HG02798 (cell line): ENCODE results near the gene SMYD3.
A peak's percentile ranks its signal among the peaks of the same experiment; 100 is the strongest.

Experiments
- ATAC-seq: cut with Tn5 transposase; IDR thresholded peaks from one replicate; pipeline ENCODE4 v1.9.1; 2021; ENCODE audit warnings: mild to moderate bottlenecking; ENCODE audit not compliant: unreplicated experiment, poor library complexity

SMYD3 gene

DNA sequence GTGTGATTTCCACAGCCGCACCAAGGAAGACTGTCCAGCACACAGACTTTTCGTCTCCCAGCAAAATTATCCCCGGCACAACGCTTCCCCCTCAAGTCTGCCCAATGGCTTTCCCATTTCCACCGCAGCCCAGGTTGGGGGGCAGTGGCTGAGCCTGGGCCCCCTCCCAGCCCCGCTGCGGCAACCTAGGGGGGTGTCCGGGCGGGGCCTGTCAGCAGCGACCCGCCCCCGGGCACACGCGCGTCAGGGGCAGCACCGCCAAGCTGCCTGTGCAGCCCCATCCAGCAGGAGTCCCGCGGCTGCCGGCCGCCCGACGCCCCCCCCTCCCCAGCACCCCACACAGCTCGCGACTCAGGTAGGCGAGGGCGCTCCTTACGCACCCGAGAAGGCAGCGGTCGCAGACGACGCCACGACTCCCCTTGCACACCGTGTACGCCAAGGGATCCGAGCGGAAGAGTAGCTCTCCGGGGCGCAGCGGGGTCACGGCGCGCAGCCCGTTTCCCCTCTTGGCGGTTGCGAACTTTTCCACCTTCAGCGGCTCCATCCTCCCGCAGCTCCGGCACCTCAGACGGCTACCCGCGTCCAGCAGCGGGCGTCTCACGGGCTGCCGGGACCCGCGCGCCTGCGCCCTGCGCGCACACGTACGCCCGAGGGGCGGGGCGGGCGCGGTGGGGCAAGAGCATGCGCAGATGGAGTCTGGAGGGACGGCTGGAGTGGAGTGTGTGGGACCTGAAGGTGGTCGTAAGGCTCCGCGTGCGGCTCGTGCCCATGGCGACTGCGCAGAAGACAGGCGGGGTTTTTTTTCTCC is at the start of gene SMYD3:
Gene SMYD3, minus strand, starts transcription at position 606 of the 808 bp plus-strand sequence.
- peak; percentile 94 for ATAC-seq

DNA sequence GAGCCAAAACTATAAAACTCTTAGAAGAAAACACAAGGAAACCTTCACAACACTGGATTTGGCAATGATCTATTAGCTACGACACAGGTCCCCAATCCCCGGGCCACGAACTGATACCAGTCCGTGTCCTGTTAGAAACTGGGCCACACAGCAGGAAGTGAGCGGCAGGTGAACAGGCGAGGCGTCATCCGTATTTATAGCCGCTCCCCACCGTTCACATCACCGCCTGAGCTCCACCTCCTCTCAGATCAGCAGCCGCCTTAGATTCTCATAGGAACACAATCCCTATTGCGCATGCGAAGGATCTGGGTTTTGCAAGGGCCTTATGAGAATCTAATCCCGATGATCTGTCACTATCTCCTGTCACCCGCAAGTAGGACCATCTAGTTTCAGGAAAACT is 47.1 kb upstream of the SMYD3 start:
- ATAC-seq = no peak

DNA sequence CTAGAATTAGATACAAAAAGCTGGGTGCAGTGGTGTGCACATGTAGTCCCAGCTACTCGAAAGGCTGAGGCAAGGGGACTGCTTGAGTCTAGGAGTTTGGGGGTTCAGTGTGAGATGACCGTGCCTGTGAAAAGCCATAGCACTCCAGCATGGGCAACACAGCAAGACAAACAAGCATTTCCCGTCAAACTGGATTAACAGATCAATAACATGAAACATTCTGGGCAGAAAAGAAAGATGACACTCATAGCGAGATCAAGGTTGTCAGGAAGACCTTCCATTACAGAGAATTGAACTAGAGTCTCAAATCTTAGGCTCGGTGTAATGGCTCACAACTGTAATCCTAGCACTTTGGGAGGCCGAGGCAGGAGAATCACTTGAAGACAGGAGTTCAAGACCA is 45.0 kb upstream of the SMYD3 start:
- no peak for ATAC-seq

DNA sequence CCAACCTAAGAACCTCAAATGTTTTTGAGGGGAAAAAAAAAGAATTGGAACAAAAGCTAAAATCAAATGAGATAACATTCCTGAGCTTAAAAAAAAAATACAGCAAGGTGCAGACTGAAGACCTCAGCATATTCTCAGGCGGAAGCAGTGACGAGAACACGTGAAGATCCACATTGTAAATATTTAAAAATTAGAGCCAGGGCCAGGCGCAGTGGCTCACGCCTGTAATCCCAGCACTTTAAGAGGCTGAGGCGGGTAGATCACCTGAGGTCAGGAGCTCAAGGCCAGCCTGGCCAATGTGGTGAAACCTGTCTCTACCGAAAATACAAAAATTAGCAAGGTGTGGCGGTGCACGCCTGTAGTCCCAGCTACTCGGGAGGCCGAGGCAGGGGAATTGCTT is 43.3 kb upstream of the SMYD3 start:
- ATAC-seq = no peak

DNA sequence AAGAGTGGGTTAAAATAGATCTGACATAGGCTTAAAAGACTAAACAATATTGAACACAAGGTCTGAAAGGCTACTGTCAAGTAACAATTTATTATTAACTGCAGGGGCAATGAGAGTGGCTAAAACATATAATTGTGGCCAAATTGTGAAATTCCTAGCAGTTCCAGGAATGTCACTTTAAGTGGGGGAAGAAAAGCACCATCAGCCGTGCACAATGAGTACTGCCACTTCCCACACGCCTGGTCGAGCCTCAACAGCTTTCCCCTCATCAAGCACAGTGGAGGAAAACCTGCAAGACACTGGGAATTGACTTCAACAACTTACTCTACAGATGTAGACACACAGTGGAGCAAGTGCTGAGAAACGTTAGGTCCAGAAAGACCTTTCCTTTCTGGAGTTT is 42.6 kb upstream of the SMYD3 start:
- ATAC-seq = no peak

DNA sequence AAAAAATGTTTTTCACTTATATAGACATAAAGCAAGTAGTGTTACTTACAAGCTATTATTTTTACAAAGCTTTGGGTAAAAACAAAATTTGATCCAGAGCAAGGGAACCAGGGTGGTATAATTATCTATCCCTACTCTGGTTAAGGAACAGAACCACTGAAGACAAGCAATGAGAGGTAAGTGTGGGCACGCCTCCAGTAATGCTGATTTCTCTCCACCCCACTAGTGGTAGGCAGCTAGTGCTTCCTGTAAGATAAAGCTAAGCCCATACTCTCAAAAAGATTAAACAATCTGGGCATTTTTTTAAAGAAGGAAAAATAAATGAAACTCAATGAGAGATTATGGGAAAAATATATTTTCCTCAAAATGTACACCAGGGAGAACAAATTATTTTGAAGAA is 36.9 kb upstream of the SMYD3 start:
- no peak for ATAC-seq

DNA sequence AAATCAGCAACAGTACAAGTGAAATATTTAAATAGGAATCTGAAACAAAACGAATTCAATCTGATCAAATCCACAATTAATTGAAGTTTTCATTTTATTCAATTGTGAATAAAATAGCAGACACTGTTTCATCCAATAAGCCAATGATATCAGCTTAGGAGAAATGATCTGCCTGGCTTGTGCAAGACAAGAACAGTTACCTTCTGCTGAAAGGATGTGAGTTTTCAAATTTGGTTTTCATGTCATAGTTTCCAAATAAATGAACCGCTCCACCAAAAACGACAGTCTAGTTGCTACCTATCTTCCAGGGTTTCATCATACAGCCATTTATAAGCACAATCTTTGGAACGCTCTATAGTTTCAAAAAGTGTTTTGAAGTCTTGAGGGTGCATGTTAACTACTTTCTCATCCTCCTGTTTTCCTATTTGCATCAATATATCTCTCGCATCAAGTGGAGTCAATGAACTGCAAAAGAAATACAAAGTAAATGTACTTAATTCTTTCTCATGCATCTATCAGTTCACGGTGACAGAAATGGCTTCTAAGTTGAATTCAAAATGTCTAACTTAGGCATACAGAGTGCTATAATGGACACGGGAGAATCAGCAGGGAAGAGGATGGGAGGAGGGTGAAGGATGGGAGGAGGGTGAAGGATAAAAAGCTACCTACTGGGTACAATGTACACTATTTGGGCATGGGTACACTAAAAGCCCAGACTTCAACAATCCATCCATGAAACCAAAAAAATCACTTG is 33.8 kb upstream of the SMYD3 start:
- ATAC-seq = no peak

DNA sequence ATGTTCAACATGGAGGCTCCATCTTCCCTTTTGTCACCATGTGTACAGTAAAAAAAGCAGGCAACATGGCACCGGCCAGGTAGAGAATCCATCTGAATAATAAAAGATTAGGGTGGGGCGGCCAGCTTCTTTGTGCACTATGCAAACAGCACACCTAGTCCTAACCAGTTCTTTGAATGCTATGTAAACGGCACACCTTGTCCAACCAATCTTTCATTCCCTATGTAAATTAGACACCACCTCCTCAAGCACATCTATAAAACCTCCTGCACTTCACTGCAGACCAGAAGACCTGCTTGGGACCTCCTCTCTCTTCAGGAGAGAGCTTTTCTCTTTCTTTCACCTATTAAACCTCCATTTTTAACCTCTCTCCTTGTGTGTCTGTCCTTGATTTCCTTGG is 30.8 kb upstream of the SMYD3 start:
- no peak for ATAC-seq

DNA sequence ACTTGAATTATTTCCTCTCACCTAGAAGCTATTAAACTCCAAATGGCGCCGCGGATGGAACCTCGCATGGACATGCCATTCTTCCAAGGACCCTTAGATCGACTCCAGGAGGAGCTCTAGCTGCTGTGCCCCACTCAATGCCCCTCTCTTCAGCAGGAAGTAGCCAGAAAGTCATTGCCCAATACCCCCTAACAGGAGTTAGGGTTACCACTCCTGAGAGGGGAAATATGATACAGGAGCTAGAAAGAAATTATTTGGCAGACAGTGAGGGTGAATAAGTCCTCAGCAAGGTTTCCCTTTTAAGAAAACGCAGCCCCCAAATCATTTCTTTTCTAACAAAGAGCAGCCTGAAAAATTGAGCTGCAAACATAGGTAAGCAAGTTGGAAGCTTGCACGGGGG is 30.4 kb upstream of the SMYD3 start:
- ATAC-seq = no peak

DNA sequence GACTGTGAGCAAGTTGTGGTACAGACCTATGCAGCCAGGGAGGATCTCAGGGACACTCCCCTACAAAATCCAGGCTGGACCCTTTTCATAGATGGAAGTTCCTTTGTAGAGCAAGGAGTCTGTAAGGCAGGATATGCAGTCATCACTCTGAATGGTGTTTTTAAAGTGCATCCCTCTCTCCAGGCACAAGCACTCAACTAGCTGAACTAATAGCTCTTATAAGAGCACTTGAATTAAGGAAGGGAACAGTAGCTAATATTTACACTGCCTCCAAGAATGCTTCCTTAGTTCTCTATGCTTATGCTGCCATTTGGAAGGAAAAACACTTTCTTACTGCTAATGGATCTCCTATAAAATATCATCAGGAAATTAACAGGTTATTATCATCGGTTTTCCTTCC is 27.0 kb upstream of the SMYD3 start:
- ATAC-seq = no peak

DNA sequence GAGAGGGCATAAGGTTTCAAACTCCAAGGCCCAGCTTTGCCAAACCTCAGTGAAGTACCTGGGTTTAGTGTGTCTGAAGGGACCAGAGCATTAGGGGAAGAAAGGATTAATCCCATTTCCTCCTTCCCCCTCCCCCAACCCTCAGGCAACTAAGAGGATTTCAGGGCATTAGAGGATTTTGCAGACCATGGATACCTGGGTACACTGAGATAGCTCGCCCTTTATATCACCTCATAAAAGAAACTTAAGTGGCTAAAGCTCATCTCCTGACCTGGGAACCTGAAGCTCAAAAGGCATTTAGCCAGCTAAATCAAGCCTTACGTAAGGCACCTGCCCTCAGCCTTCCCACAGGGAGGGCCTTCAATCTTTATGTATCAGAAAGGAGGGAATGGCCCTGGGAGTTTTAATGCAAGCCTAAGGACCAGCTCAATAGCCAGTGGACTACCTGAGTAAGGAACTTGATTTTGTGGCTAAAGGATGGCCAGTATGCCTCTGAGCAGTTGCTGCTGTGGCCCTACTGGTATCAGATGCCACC is 26.4 kb upstream of the SMYD3 start:
- no peak for ATAC-seq

DNA sequence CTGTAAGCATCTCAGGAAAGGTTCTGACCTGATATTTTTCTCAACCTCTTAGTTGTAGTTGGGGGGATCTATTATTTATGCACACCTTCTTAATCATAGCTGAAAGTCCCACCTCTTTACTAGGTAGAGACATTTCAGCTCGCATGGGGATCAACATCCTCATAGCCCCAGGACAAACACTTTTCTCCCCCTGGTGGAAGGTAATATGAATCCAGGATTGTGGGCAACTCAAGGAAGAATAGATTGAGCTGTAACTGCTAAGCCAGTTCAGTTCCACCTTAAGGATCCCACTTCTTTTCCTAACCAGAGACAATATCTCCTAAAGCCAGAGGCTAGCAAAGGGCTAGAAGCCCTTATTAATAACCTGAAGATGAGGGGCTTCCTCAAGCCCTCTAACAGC is 25.4 kb upstream of the SMYD3 start:
- no peak for ATAC-seq

DNA sequence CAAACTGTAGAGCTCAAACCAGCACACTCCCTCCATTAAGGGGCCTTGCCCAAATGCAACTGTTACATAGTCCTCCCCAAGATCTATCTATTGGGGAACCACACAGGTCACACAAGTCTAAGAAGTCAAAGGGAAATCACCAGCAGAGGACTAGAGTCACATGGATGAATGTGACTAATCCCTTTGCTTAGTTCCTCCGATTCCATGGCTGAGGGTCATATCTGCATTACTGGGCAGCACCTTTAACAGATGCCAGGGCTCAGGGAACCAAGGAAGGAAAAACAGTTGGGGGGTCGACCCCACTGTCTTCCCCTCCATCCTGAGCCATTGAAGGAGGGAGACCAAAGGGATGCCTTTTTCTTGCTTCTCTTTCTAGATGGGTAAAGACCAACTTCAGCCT is 23.4 kb upstream of the SMYD3 start:
- ATAC-seq = no peak

DNA sequence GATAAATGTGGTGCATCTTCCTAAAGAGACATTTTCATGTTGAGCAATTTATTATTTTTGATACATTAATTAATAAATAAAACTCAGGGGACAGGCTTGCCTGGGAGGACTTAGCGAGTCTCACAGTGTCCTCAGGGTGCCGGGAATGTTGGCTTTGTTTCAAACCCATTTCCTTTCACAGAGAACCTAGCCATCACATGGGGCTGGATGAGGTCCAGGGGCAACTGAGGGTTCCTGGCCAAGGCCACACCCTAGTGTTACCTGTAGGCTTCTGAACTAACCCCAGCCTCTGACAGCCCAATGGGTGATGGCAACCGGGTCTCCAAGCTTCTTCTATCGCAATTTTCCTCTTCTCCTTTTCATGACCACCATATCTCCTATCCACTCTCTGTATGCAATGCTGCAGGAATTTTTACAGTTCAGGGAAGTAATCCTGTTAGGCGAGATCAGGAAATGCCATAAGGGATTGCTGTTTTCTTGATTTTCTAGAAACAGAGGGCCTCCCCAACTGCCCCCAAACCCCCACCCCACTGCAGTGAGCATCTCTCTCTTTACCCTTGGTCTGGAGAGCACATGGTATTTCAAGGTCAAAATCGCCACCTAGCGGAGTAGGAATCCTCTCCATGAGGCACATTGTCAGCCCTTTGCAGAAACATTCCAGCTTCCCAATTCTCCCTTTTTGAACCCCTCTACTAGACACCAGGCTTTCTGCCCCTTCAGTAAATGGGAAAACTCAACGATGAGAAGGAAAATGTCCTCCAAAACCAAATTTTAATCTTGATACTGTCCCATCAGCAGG is 22.1 kb upstream of the SMYD3 start:
- ATAC-seq = no peak

DNA sequence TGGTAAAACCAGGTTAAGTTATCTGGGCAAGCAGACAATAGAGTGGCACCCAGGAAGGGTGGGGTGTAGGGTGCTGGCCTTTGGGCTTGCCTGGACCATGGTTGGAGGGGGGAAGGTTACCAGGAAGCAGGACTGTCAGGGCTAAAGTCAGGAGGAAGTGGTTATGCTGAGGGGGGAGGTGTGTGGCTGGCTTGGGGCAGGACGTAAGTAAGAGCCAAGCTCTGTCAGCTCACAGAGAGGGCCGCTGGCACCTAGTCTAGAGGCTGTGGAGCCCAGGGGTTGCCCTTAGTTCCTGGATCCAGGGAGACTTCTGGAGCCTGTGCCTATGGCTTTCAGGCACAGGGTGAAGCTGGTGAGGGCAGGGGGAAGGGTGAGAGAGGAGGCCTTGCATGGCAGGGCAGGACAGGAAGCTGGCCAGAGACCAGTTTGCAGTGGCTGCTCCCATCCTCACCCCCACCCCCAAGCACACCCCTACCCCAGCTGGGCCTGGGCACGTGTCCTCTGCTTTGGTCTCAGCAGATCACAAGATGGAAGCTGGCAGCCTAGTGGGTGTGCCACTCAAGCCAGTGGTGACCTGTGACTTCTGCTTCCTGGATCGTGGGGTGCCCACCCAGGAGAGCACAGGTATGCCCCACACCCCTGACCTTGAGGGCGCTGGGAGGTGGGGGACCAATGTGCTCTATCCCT is 20.5 kb upstream of the SMYD3 start:
- ATAC-seq = no peak

DNA sequence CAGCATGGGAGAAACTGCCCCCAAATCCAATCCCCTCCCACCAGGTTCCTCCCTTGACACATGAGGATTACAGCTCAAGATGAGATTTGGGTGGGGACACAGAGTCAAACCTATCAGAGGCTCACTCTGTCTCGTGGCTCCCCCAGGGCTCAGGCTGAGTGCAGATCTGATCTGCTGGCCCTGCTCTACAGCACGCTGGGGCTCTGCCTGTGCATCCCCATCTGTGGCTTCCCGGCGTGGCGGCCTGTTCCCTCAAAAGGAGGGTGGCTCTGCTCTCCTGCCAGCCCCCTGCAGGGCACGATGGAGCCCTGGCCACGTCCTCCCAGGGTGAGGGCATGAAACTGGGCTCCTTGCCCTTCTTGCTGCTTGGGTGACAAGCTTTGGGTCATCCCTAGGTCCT is 19.8 kb upstream of the SMYD3 start:
- no peak for ATAC-seq

DNA sequence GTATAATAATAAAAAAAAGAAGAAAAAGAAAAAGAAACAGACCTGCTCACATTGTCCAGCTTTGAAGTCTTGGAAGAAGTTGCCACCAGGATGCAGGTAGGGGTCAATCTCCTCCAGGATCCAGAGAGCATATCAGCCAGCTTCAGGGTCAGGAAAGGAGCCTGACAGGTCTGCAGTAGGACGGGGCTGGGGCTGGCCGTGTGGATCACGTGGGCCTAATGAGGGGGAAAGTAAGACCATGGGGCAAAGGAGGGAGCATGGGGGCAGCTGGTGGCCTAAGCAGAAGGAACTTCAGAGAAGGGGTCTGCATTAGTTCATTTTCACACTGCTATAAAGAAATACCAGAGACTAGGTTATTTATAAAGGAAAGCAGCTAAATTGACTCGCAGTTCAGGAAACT is 19.3 kb upstream of the SMYD3 start:
- ATAC-seq = no peak

DNA sequence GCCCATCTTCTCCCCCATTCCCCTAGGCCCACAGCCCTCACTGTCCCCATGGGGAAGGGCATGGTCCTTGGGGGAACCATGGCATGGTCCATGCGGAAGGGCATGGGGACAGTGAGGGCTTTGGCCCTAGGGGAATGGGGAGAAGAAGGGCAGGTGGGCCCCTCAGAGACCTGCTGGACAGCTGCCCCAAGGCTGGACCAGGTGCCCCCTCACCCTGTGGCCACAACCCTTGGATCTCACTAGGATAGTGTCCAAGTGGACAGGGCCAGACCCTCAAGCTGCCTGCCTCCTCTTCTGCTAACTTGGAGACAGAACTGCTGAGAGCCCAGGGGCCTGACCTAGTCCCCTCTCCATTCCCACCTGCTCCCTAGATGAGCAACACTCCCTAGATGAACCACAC is 12.4 kb upstream of the SMYD3 start:
- ATAC-seq = no peak

DNA sequence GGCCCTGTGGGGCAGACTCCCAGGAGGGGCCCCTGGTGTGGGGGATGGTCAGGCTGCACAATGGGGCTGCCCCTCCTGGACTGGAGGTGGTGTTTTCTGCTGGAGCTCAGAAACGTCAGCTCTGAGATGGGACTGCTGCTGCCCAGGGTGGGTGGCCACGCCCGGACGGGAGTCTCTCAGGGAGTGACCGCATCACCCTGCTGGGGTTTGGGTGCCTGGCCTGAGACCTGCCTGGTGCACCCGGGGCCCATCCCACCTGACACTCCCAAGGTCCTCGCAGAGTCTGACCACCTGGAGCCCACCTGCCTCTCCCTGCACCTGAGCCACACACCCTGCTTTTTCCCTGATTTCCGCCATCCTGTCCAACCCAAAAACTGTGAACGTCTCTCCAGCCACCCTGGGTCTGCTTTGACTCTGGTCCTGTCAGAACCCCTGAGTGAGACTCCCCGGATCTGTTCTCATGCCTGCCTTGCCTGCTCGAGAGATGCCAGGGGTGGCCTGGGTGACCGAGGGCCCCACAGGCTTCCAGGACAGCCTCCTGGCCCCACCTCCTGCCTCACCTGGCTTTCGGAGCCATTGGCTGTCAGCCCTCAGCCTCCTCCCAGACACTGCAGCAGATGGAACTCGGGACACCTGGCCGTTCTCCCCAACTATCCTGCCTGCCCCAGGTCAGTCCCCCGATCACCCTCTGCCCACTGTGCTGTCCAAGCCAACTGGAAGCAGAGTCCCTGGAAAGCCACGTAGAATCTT is 11.6 kb upstream of the SMYD3 start:
- no peak for ATAC-seq

DNA sequence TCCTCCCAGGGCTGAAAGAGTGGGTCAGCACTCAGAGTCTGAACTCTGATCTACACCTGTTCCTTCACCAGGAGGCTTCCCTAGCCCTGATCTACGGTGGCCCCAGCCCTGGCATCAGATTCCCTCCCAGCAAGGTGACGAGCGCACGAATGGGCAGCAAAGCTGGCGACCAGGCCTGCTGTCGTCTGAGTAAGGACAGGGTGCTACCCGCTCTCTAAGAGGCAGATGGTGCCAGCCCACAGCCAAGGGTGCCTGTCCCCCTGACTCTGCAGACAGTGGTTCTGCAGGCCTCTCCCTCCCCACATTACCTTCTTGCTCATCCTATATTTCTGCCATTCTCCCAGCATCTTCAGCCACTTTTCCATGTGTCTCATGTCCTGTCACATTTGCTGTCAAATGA is 10.3 kb upstream of the SMYD3 start:
- ATAC-seq = no peak
